Left ventricle myocardium inferior (tissue), 1 donor: ENCODE measurements around the gene TBX4. TPM values are rescaled to one million over a fixed set of nuclear protein-coding genes. Genes with fewer than 3 reads are reported as not detected.

Experiments used
- DNase-seq: peaks from one replicate; pipeline ENCODE4 v3.0.0-alpha.2; 2020
- H3K27ac ChIP-seq: fragments of 200-600 bp; replicated peaks from 2 replicates; pipeline ENCODE4 v1.8.0; 2021
- H3K27me3 ChIP-seq: fragments of 200-600 bp; 2 replicates; pipeline ENCODE4 v1.8.0; 2021; ENCODE audit warnings: low read depth
- H3K36me3 ChIP-seq: fragments of 200-600 bp; 2 replicates; pipeline ENCODE4 v1.8.0; 2021
- H3K4me1 ChIP-seq: fragments of 200-600 bp; 2 replicates; pipeline ENCODE4 v1.8.0; 2021
- H3K4me3 ChIP-seq: fragments of 200-600 bp; 2 replicates; pipeline ENCODE4 v1.8.0; 2021; ENCODE audit warnings: mild to moderate bottlenecking, moderate library complexity
- H3K9me3 ChIP-seq: fragments of 200-600 bp; replicated peaks from 2 replicates; pipeline ENCODE4 v1.8.0; 2021
- intact Hi-C: fragments of 100-400 bp; cut with micrococcal nuclease; formaldehyde crosslinking; loops from one replicate; pipeline ENCODE4 v1.11.0; 2022
- total RNA-seq: library from RNA; stranded (reverse); fragmentation: NEBNext Ultra II Directional; extraction: Animal tissue kit (Norgen Biotek cat#: 25700); gene quantifications from one replicate; pipeline ENCODE4 v1.2.1, GENCODE V29; 2021
- TF ChIP-seq, protein P1 (sequence below): fragments of 200-600 bp; IDR thresholded peaks from 2 replicates; pipeline ENCODE4 v1.8.0; 2021; ENCODE audit warnings: antibody characterized with exemption, mild to moderate bottlenecking, borderline replicate concordance
- donor health status: DM: no; HTN: yes; CAD: no; lungs with severe emphysema.

Gene TBX4
- total RNA-seq, 1 donor from 2014 or later = not detected

GRCh38 chr17:61408151-61409041 is 43.8 kb upstream of the TBX4 start:
- peak overlapping the region; percentile 93 for H3K27ac ChIP-seq
- H3K4me1 ChIP-seq = peaks cover 73% of the 10 kb centered on the region
- H3K4me3 ChIP-seq = peak overlapping the region; percentile 77
- H3K27me3 ChIP-seq = peaks cover 65% of the 10 kb centered on the region
- H3K9me3 ChIP-seq = no peaks in the 10 kb centered on the region
- TF ChIP-seq, protein P1, sequence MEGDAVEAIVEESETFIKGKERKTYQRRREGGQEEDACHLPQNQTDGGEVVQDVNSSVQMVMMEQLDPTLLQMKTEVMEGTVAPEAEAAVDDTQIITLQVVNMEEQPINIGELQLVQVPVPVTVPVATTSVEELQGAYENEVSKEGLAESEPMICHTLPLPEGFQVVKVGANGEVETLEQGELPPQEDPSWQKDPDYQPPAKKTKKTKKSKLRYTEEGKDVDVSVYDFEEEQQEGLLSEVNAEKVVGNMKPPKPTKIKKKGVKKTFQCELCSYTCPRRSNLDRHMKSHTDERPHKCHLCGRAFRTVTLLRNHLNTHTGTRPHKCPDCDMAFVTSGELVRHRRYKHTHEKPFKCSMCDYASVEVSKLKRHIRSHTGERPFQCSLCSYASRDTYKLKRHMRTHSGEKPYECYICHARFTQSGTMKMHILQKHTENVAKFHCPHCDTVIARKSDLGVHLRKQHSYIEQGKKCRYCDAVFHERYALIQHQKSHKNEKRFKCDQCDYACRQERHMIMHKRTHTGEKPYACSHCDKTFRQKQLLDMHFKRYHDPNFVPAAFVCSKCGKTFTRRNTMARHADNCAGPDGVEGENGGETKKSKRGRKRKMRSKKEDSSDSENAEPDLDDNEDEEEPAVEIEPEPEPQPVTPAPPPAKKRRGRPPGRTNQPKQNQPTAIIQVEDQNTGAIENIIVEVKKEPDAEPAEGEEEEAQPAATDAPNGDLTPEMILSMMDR = no peak
- intact Hi-C loops = loop anchor here (10.0 kb wide), 1 partner anchor 404 kb away; no protein-coding TSS in a partner anchor
- no peak for DNase-seq
- H3K36me3 ChIP-seq = peaks cover 5% of the 10 kb centered on the region

GRCh38 chr17:61409301-61410112 is 42.7 kb upstream of the TBX4 start:
- TF ChIP-seq, protein P1 = peak; percentile 63
- Histone ChIP-seq H3K4me3 (peak overlapping the region; percentile 77), H3K9me3 (no peaks in the 10 kb centered on the region), H3K36me3 (peaks cover 4% of the 10 kb centered on the region), H3K27me3 (peaks cover 54% of the 10 kb centered on the region), H3K27ac (peak overlapping the region; percentile 93), H3K4me1 (peaks cover 73% of the 10 kb centered on the region)
- DNase-seq = no peak
- intact Hi-C loops = loop anchor here (10.0 kb wide), 2 partner anchors 135 to 405 kb away; no protein-coding TSS in a partner anchor

- peak overlapping the region; percentile 77 for H3K4me3 ChIP-seq
- peaks cover 72% of the 10 kb centered on the region for H3K4me1 ChIP-seq
- peak overlapping the region; percentile 93 for H3K27ac ChIP-seq
- H3K36me3 ChIP-seq = peaks cover 3% of the 10 kb centered on the region
- H3K27me3 ChIP-seq = peaks cover 46% of the 10 kb centered on the region
- peak; percentile 80 for DNase-seq
- TF ChIP-seq, protein P1 = peak; percentile 63
- intact Hi-C loops = loop anchor here (10.0 kb wide), 1 partner anchor 134 kb away; no protein-coding TSS in a partner anchor
- H3K9me3 ChIP-seq = no peaks in the 10 kb centered on the region
Observed at GRCh38 chr17:61410141-61411010, 41.8 kb upstream of the TBX4 start.

DNA sequence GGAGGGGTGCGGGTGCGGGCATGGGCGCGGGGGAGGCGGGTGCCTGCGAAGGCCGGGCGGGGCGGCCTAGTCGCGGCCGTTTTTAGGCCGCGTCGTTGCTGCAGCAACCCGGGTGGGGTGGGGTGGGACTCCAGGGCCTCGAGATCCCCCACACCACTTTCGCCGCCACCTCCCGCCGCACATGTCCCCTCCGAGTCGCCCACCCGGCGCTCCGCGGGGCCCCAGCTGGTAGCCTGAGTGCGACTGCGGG is 41.3 kb upstream of the TBX4 start:
- Histone ChIP-seq H3K27ac (peak overlapping the region; percentile 93), H3K27me3 (peaks cover 40% of the 10 kb centered on the region), H3K4me3 (peak overlapping the region; percentile 77), H3K4me1 (peaks cover 68% of the 10 kb centered on the region), H3K36me3 (no peaks in the 10 kb centered on the region), H3K9me3 (no peaks in the 10 kb centered on the region)
- DNase-seq = no peak
- TF ChIP-seq, protein P1 = no peak
- intact Hi-C loops = loop anchor here (10.0 kb wide), 1 partner anchor 134 kb away; no protein-coding TSS in a partner anchor
